ENCODE data around the gene PRKAR2A.
"Not testable (repeated sequence)": the region's sequence is repeated elsewhere in the genome, so short reads cannot be mapped to it uniquely, and the experiment has no call there.

The PRKAR2A gene

GRCh38 chr3:48765376-48765775 lies 82.3 kb downstream of the PRKAR2A start:
- TF ChIP-seq CTCF (IDR thresholded peaks at IDR 0.05; ENCODE audit: low read depth, low read length), result no peak
- no peak overlapping the region for H3K4me3 ChIP-seq (ENCODE audit: low read depth, low read length)

GRCh38 chr3:48762816-48763215 lies 84.9 kb downstream of the PRKAR2A start:
- H3K4me3 ChIP-seq (ENCODE audit: low read depth, low read length), result no peak overlapping the region
- no peak for TF ChIP-seq CTCF (IDR thresholded peaks at IDR 0.05; ENCODE audit: low read depth, low read length)

- not testable (repeated sequence) for H3K4me3 ChIP-seq (ENCODE audit: low read depth, low read length)
Measured at GRCh38 chr3:48759991-48760540, 87.6 kb downstream of the PRKAR2A start.

GRCh38 chr3:48759531-48759930 lies 88.1 kb downstream of the PRKAR2A start:
- H3K4me3 ChIP-seq (ENCODE audit: low read depth, low read length), result not testable (repeated sequence)

GRCh38 chr3:48759071-48759470 lies 88.6 kb downstream of the PRKAR2A start:
- TF ChIP-seq CTCF (IDR thresholded peaks at IDR 0.05; ENCODE audit: low read depth, low read length), result no peak
- no peak overlapping the region for H3K4me3 ChIP-seq (ENCODE audit: low read depth, low read length)

- H3K4me3 ChIP-seq (ENCODE audit: low read depth, low read length), result no peak overlapping the region
- no peak for TF ChIP-seq CTCF (IDR thresholded peaks at IDR 0.05; ENCODE audit: low read depth, low read length)
Measured at GRCh38 chr3:48756640-48757039, 91.0 kb downstream of the PRKAR2A start.

- H3K4me3 ChIP-seq (ENCODE audit: low read depth, low read length), result no peak overlapping the region
- TF ChIP-seq CTCF (IDR thresholded peaks at IDR 0.05; ENCODE audit: low read depth, low read length), result no peak
Measured at GRCh38 chr3:48750856-48751255, 96.8 kb downstream of the PRKAR2A start.

- no peak for TF ChIP-seq CTCF (IDR thresholded peaks at IDR 0.05; ENCODE audit: low read depth, low read length)
- H3K4me3 ChIP-seq (ENCODE audit: low read depth, low read length), result no peak overlapping the region
Measured at GRCh38 chr3:48748754-48749153, 98.9 kb downstream of the PRKAR2A start.
